PC-9 (cell line): ENCODE measurements around the gene VPS4A.

Experiments
- CTCF ChIP-seq: fragments of 200-600 bp; sonication (generic); conservative IDR thresholded peaks from 2 replicates; pipeline ENCODE4 v1.6.1; 2017; ENCODE audit warnings: mixed run types, antibody characterized with exemption, mild to moderate bottlenecking, moderate library complexity
- EZH2 ChIP-seq: fragments of 200-600 bp; sonication (generic); IDR thresholded peaks from 2 replicates; pipeline ENCODE4 v1.8.0; 2017; ENCODE audit warnings: antibody characterized with exemption, low read depth

GRCh38 chr16:69267633-69268032 is 43.5 kb upstream of the VPS4A start:
- TF ChIP-seq CTCF (no peak), EZH2 (no peak)
